Right ventricle myocardium inferior (tissue), 1 donor: ENCODE measurements around the gene MPRIP. TPM values are rescaled to one million over a fixed set of nuclear protein-coding genes. Genes with fewer than 3 reads are reported as not detected.
"Not testable (repeated sequence)": the region's sequence is repeated elsewhere in the genome, so short reads cannot be mapped to it uniquely, and the experiment has no call there.

ENCODE experiments used
- ATAC-seq: fragments of 200-7000 bp; cut with Tn5 transposase; one replicate; pipeline ENCODE4 v1.9.1; 2020; ENCODE audit warnings: mild to moderate bottlenecking, moderate library complexity
- DNase-seq: peaks from one replicate; pipeline ENCODE4 v3.0.0; 2021; ENCODE audit errors: missing footprints
- intact Hi-C: fragments of 100-400 bp; cut with DNase I; formaldehyde crosslinking; loops from one replicate; pipeline ENCODE4 v1.11.0; 2022
- total RNA-seq: library from RNA; stranded (reverse); fragmentation: NEBNext Ultra II Directional; extraction: Animal tissue kit (Norgen Biotek cat#: 25700); gene quantifications from one replicate; pipeline ENCODE4 v1.2.1, GENCODE V29; 2021
- donor health status: DM: no; HTN: yes; CAD: no; lungs with severe emphysema.

The MPRIP gene
- total RNA-seq, 1 donor from 2014 or later = 312 TPM

GRCh38 chr17:17144061-17144460 lies 101.8 kb downstream of the MPRIP start:
- DNase-seq (peak; percentile 17), ATAC-seq (no peak)
- intact Hi-C loops = no loop called here

- peak; percentile 72 for ATAC-seq
- DNase-seq = peak; percentile 47
- intact Hi-C loops = no loop called here
Measured at GRCh38 chr17:17144916-17145665, 102.8 kb downstream of the MPRIP start.

- peak; percentile 47 for DNase-seq
- intact Hi-C loops = no loop called here
- no peak for ATAC-seq
Measured at GRCh38 chr17:17146786-17147406, 104.6 kb downstream of the MPRIP start.

- DNase-seq (no peak), ATAC-seq (no peak)
- intact Hi-C loops = no loop called here
Measured at GRCh38 chr17:17147821-17148220, 105.6 kb downstream of the MPRIP start.

GRCh38 chr17:17149520-17150447 lies 107.5 kb downstream of the MPRIP start:
- no peak for ATAC-seq
- intact Hi-C loops = loop anchor here (5.0 kb wide), 2 partner anchors 88 to 147 kb away; partner anchors contain the start of gene FLCN
- DNase-seq = peak; percentile 67

GRCh38 chr17:17150448-17150800 lies 108.2 kb downstream of the MPRIP start:
- ATAC-seq (no peak), DNase-seq (no peak)
- intact Hi-C loops = loop anchor here (5.0 kb wide), 2 partner anchors 87 to 148 kb away; partner anchors contain the start of gene FLCN

GRCh38 chr17:17151055-17151454 lies 108.8 kb downstream of the MPRIP start:
- DNase-seq (no peak), ATAC-seq (no peak)
- intact Hi-C loops = loop anchor here (5.0 kb wide), 2 partner anchors 86 to 149 kb away; partner anchors contain the start of gene FLCN

GRCh38 chr17:17151541-17151940 lies 109.3 kb downstream of the MPRIP start:
- peak; percentile 17 for DNase-seq
- intact Hi-C loops = loop anchor here (5.0 kb wide), 2 partner anchors 86 to 149 kb away; partner anchors contain the start of gene FLCN
- no peak for ATAC-seq

GRCh38 chr17:17151962-17152361 lies 109.7 kb downstream of the MPRIP start:
- intact Hi-C loops = loop anchor here (5.0 kb wide), 2 partner anchors 85 to 150 kb away; partner anchors contain the start of gene FLCN
- peak; percentile 94 for DNase-seq
- ATAC-seq = peak; percentile 91

GRCh38 chr17:17152385-17152784 lies 110.1 kb downstream of the MPRIP start:
- intact Hi-C loops = loop anchor here (5.0 kb wide), 2 partner anchors 85 to 150 kb away; partner anchors contain the start of gene FLCN
- DNase-seq = peak; percentile 79
- peak; percentile 74 for ATAC-seq

GRCh38 chr17:17153071-17153470 lies 110.8 kb downstream of the MPRIP start:
- DNase-seq (no peak), ATAC-seq (no peak)
- intact Hi-C loops = loop anchor here (5.0 kb wide), 2 partner anchors 84 to 151 kb away; partner anchors contain the start of gene FLCN

- intact Hi-C loops = loop anchor here (5.0 kb wide), 2 partner anchors 84 to 151 kb away; partner anchors contain the start of gene FLCN
- DNase-seq = no peak
- no peak for ATAC-seq
Measured at GRCh38 chr17:17153709-17154108, 111.5 kb downstream of the MPRIP start.

- ATAC-seq (no peak), DNase-seq (no peak)
- intact Hi-C loops = loop anchor here (5.0 kb wide), 2 partner anchors 83 to 152 kb away; partner anchors contain the start of gene FLCN
Measured at GRCh38 chr17:17154556-17154955, 112.3 kb downstream of the MPRIP start.

GRCh38 chr17:17154981-17155380 lies 112.7 kb downstream of the MPRIP start:
- intact Hi-C loops = loop anchor here (5.0 kb wide), 2 partner anchors 82 to 153 kb away; partner anchors contain the start of gene FLCN
- ATAC-seq = no peak
- no peak for DNase-seq

GRCh38 chr17:17155568-17155967 lies 113.3 kb downstream of the MPRIP start:
- DNase-seq = no peak
- no peak for ATAC-seq
- intact Hi-C loops = no loop called here

GRCh38 chr17:17156107-17156506 lies 113.8 kb downstream of the MPRIP start:
- no peak for ATAC-seq
- intact Hi-C loops = no loop called here

GRCh38 chr17:17156511-17156910 lies 114.3 kb downstream of the MPRIP start:
- ATAC-seq (no peak), DNase-seq (no peak)
- intact Hi-C loops = no loop called here

More at GRCh38 chr17:17156107-17156506, 113.8 kb downstream of the MPRIP start:
- DNase-seq = no peak

GRCh38 chr17:17157041-17157440 lies 114.8 kb downstream of the MPRIP start:
- no peak for ATAC-seq
- intact Hi-C loops = no loop called here
- no peak for DNase-seq

GRCh38 chr17:17158506-17158905 lies 116.2 kb downstream of the MPRIP start:
- ATAC-seq, DNase-seq, intact Hi-C loops: not testable (repeated sequence)
